BLaER1 treated with 17β-estradiol and CSF1 and Interleukin-3, amounts not matched to agents 10 nM and 100 nM (cell line): ENCODE results near the gene TIFAB.

ENCODE experiments used
- H3K27ac ChIP-seq, 11 experiments: shearing (Covaris generic); formaldehyde crosslinking; 2 replicates each; pipeline ENCODE4 v1.8.1; 2022
- H3K27me3 ChIP-seq, 11 experiments: shearing (Covaris generic); formaldehyde crosslinking; 2 replicates each; pipeline ENCODE4 v1.8.1; 2022
- H3K36me3 ChIP-seq, 11 experiments: shearing (Covaris generic); formaldehyde crosslinking; 2 replicates each; pipeline ENCODE4 v1.8.1; 2022
- H3K4me1 ChIP-seq, 10 experiments: shearing (Covaris generic); formaldehyde crosslinking; 2 replicates each; pipeline ENCODE4 v1.8.1; 2022
- H3K4me2 ChIP-seq, 11 experiments: shearing (Covaris generic); formaldehyde crosslinking; 2 replicates each; pipeline ENCODE4 v1.8.1; 2022
- H3K4me3 ChIP-seq, 10 experiments: shearing (Covaris generic); formaldehyde crosslinking; 2 replicates each; pipeline ENCODE4 v1.8.1; 2022
- H3K9ac ChIP-seq, 11 experiments: shearing (Covaris generic); formaldehyde crosslinking; 2 replicates each; pipeline ENCODE4 v1.8.1; 2022
- H3K9me3 ChIP-seq, 11 experiments: shearing (Covaris generic); formaldehyde crosslinking; replicated peaks in 1 of 11; 2 replicates each; pipeline ENCODE4 v1.8.1; 2022
- H4K20me1 ChIP-seq, 11 experiments: shearing (Covaris generic); formaldehyde crosslinking; 2 replicates each; pipeline ENCODE4 v1.8.1; 2022
- Cebpa-rat ChIP-seq, 11 experiments: shearing (Covaris generic); IDR thresholded peaks; 2 replicates each; pipeline ENCODE4 v1.8.1; 2022

TIFAB gene

DNA sequence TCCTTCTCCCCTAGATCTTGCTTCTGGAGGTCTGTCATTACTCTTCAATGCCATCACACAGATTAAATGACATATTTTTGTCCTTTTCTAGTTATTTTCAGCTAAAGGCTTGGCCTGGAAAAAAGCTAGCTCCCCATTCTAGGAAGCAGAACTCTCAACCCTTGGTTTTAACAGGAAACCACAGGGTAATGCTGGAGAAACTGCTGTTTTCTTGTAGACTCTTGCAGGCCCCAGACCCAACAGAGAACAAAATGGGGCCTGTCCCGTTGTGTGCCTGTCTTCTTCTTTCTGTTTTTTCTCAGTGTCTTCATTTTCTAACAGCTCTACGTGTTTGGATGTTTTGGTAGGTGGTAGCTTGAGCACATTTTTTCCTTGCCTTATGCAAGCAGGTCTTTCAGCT is 26.5 kb downstream of the TIFAB start:
- no peak for TF ChIP-seq Cebpa-rat (IDR thresholded peaks at IDR 0.05)

GRCh38 chr5:135423846-135424168 is 28.3 kb downstream of the TIFAB start:
- peaks cover 50 to 59% (median 55%) of the 10 kb centered on the region in 10 experiments for H3K4me1 ChIP-seq
- no peak for TF ChIP-seq Cebpa-rat (IDR thresholded peaks at IDR 0.05)
- H4K20me1 ChIP-seq: no peaks in the 10 kb centered on the region
- peak overlapping the region; percentile 70 to 87 (median 81) for H3K4me2 ChIP-seq
- H3K27me3 ChIP-seq: no peaks in the 10 kb centered on the region
- H3K4me3 ChIP-seq: peak overlapping the region in 1 of 10 experiments; percentile 17; a peak in 3 of 20 replicates
- peaks cover 23 to 36% (median 26%) of the 10 kb centered on the region in 11 experiments for H3K9me3 ChIP-seq
- peak overlapping the region in 9 of 11 experiments; percentile 7 to 77 (median 66); a peak in 15 of 22 replicates for H3K9ac ChIP-seq
- peak overlapping the region in 10 of 11 experiments; percentile 54 to 92 (median 85); a peak in 21 of 22 replicates for H3K27ac ChIP-seq
- peaks cover 0 to 11% (median 5%) of the 10 kb centered on the region in 11 experiments; a peak in 5 of 22 replicates for H3K36me3 ChIP-seq

More for the DNA sequence above, 26.5 kb downstream of the TIFAB start:
- Histone ChIP-seq H3K27me3 (no peaks in the 10 kb centered on the region), H3K9ac (peak overlapping the region; percentile 12 to 77 (median 67); a peak in 19 of 22 replicates), H3K9me3 (peaks cover 14 to 27% (median 21%) of the 10 kb centered on the region in 11 experiments), H4K20me1 (no peaks in the 10 kb centered on the region), H3K4me1 (peaks cover 68 to 77% (median 73%) of the 10 kb centered on the region in 10 experiments), H3K36me3 (peaks cover 0 to 14% (median 5%) of the 10 kb centered on the region in 11 experiments; a peak in 5 of 22 replicates), H3K4me3 (peak overlapping the region in 4 of 10 experiments; percentile 7 to 40 (median 26); a peak in 4 of 20 replicates), H3K4me2 (peak overlapping the region; percentile 70 to 87 (median 81)), H3K27ac (peak overlapping the region; percentile 59 to 92 (median 83); a peak in 21 of 22 replicates)

DNA sequence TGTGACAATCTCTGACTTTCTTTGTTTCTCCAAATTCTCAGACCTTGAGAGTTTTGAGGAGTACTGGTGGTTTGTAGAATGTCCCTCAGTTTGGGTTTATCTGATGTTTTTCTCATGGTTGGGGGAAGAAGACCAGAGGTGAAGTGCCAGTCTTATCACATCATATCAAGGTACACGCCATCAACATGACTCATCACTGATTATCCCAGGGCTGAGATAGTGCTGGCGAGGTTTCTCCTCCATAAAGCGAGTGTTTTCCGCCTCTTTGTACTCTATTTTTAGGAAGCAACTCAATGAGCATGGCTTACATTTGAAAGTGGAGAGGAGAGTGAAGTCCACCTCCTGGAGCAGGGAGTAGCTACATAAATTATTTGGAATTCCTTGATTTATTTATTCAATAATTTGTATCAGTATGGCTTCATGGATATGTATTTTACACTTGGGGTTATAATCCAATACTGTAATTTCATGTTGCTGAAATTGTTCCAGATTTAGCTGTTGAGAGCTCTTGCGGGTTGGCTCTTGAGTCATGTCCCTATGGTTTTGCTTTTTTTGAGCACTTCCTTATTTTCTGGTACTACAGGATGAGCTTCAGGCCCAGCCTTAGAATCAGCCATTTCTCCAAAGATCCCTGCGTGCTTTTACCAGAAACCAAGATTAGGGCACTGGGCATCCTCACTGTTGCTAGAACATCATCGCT is 28.9 kb downstream of the TIFAB start:
- TF ChIP-seq Cebpa-rat (IDR thresholded peaks at IDR 0.05): no peak
- Histone ChIP-seq H4K20me1 (no peaks in the 10 kb centered on the region), H3K27me3 (no peaks in the 10 kb centered on the region), H3K4me3 (peak overlapping the region in 6 of 10 experiments; percentile 7 to 43 (median 24); a peak in 9 of 20 replicates), H3K9me3 (peaks cover 18 to 31% (median 21%) of the 10 kb centered on the region in 11 experiments), H3K36me3 (peaks cover 0 to 5% (median 3%) of the 10 kb centered on the region in 11 experiments; a peak in 4 of 22 replicates), H3K4me1 (peaks cover 50 to 56% (median 53%) of the 10 kb centered on the region in 10 experiments), H3K4me2 (peak overlapping the region; percentile 70 to 87 (median 81)), H3K9ac (peak overlapping the region in 10 of 11 experiments; percentile 7 to 77 (median 60); a peak in 16 of 22 replicates), H3K27ac (peak overlapping the region; percentile 54 to 92 (median 83); a peak in 21 of 22 replicates)

DNA sequence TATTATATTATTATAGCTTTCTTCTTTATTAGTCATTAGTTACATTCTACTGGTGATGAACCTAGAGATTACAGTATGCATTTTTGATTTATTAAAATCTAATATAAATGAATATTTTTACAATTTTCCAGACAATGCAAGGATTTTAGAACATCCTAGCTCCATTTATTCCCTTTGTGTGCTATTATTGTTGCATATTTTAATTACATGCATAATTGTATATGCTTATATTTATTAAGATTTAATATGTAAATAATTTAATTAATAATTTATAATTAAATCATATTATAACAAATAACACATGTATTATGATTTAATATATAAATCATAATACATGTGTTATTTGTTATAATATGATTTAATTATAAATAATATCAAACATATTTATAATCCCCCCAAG is 29.7 kb downstream of the TIFAB start:
- Histone ChIP-seq H3K27ac (peak overlapping the region in 1 of 11 experiments; percentile 90; a peak in 2 of 22 replicates), H3K36me3 (no peaks in the 10 kb centered on the region), H3K27me3 (no peaks in the 10 kb centered on the region), H4K20me1 (no peaks in the 10 kb centered on the region), H3K9ac (no peak overlapping the region), H3K9me3 (peaks cover 9 to 22% (median 13%) of the 10 kb centered on the region in 11 experiments), H3K4me3 (no peak overlapping the region), H3K4me1 (peaks cover 46 to 51% (median 47%) of the 10 kb centered on the region in 10 experiments), H3K4me2 (no peak overlapping the region; a peak in 1 of 22 replicates)
- no peak for TF ChIP-seq Cebpa-rat (IDR thresholded peaks at IDR 0.05)

DNA sequence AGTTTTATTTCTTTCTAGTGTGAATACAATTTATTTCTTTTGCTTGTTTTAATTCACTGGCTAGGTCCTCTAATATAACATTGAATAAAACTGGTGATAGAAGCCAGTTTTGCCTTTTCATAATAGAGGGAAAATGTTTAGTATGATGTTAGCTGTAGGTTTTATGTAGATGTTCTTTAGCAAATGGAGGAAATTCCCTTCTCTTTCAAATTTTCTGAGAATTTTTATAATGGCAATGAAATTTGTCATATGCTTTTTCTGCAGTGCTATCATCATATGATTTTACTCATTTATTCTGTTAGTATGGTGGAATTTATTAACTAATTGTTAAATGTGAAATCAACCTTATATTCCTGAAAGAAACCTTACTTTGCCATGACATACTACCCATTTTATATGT is 35.1 kb downstream of the TIFAB start:
- Histone ChIP-seq H3K9me3 (peaks cover 7 to 20% (median 13%) of the 10 kb centered on the region in 11 experiments; a peak in 20 of 22 replicates), H3K4me3 (no peak overlapping the region), H3K4me2 (no peak overlapping the region), H3K27me3 (no peaks in the 10 kb centered on the region), H4K20me1 (no peaks in the 10 kb centered on the region), H3K27ac (no peak overlapping the region), H3K4me1 (peaks cover 0 to 4% (median 0%) of the 10 kb centered on the region in 10 experiments; a peak in 1 of 20 replicates), H3K36me3 (no peaks in the 10 kb centered on the region), H3K9ac (no peak overlapping the region)
- TF ChIP-seq Cebpa-rat (IDR thresholded peaks at IDR 0.05): no peak

GRCh38 chr5:135405082-135405481 is 47.1 kb downstream of the TIFAB start:
- TF ChIP-seq Cebpa-rat (IDR thresholded peaks at IDR 0.05): no peak
- no peaks in the 10 kb centered on the region for H3K27me3 ChIP-seq

GRCh38 chr5:135402031-135402430 is 50.1 kb downstream of the TIFAB start:
- H3K27ac ChIP-seq: no peak overlapping the region
- peaks cover 20 to 28% (median 25%) of the 10 kb centered on the region in 10 experiments for H3K4me1 ChIP-seq
- peaks cover 0 to 10% (median 0%) of the 10 kb centered on the region in 11 experiments; a peak in 6 of 22 replicates for H3K36me3 ChIP-seq
- H3K4me2 ChIP-seq: no peak overlapping the region
- no peak overlapping the region for H3K4me3 ChIP-seq
- peaks cover 0 to 12% (median 9%) of the 10 kb centered on the region in 11 experiments; a peak in 13 of 22 replicates for H3K9me3 ChIP-seq
- no peaks in the 10 kb centered on the region for H3K27me3 ChIP-seq
- no peak for TF ChIP-seq Cebpa-rat (IDR thresholded peaks at IDR 0.05)
- no peak overlapping the region for H3K9ac ChIP-seq
- peaks cover 8 to 18% (median 16%) of the 10 kb centered on the region in 11 experiments; a peak in 19 of 22 replicates for H4K20me1 ChIP-seq

More at GRCh38 chr5:135405082-135405481, 47.1 kb downstream of the TIFAB start:
- Histone ChIP-seq H3K9ac (no peak overlapping the region), H3K9me3 (peaks cover 9 to 23% (median 17%) of the 10 kb centered on the region in 11 experiments; a peak in 19 of 22 replicates), H3K4me2 (no peak overlapping the region), H4K20me1 (no peaks in the 10 kb centered on the region), H3K4me1 (peaks cover 8 to 14% (median 9%) of the 10 kb centered on the region in 10 experiments), H3K36me3 (no peaks in the 10 kb centered on the region), H3K4me3 (no peak overlapping the region), H3K27ac (no peak overlapping the region)

GRCh38 chr5:135400866-135401265 is 51.3 kb downstream of the TIFAB start:
- Histone ChIP-seq H3K4me1 (peaks cover 31 to 40% (median 36%) of the 10 kb centered on the region in 10 experiments), H4K20me1 (peaks cover 8 to 29% (median 27%) of the 10 kb centered on the region in 11 experiments; a peak in 20 of 22 replicates), H3K9me3 (peaks cover 0 to 12% (median 9%) of the 10 kb centered on the region in 11 experiments; a peak in 13 of 22 replicates), H3K4me2 (peak overlapping the region; percentile 90 to 98 (median 96); a peak in 18 of 22 replicates), H3K27me3 (no peaks in the 10 kb centered on the region), H3K4me3 (no peak overlapping the region), H3K36me3 (peaks cover 0 to 20% (median 4%) of the 10 kb centered on the region in 11 experiments; a peak in 8 of 22 replicates), H3K9ac (peak overlapping the region in 2 of 11 experiments; percentile 98 to 100; a peak in 1 of 22 replicates), H3K27ac (no peak overlapping the region; a peak in 1 of 22 replicates)
- TF ChIP-seq Cebpa-rat (IDR thresholded peaks at IDR 0.05): no peak
